Activated CD4-positive, alpha-beta T cell treated with anti-CD3 and anti-CD28 coated beads, Interleukin-2, amount 10 ng/mL, durations not matched to agents 24 days and 14 days (primary cell): ENCODE results near the gene NOTUM. TPM values are rescaled to one million over a fixed set of nuclear protein-coding genes. Genes with fewer than 3 reads are reported as not detected.
A peak's percentile ranks its signal among the peaks of the same experiment; 100 is the strongest.

Experiments used
- DNase-seq: peaks from one replicate; pipeline ENCODE4 v3.0.0; 2022
- H3K27ac Mint-ChIP-seq: one replicate; pipeline ENCODE4 v1.8.0; 2022; ENCODE audit warnings: mild to moderate bottlenecking, mixed read lengths
- H3K27me3 Mint-ChIP-seq: one replicate; pipeline ENCODE4 v1.8.0; 2022; ENCODE audit warnings: mixed read lengths
- H3K36me3 Mint-ChIP-seq: one replicate; pipeline ENCODE4 v1.8.0; 2022; ENCODE audit warnings: low read depth, mild to moderate bottlenecking, mixed read lengths
- H3K4me1 Mint-ChIP-seq: one replicate; pipeline ENCODE4 v1.8.0; 2021; ENCODE audit warnings: mixed read lengths
- H3K4me3 Mint-ChIP-seq: one replicate; pipeline ENCODE4 v1.8.0; 2022; ENCODE audit warnings: mild to moderate bottlenecking, moderate library complexity, mixed read lengths
- H3K9me3 Mint-ChIP-seq: one replicate; pipeline ENCODE4 v1.8.0; 2021; ENCODE audit warnings: mixed read lengths
- intact Hi-C: fragments of 100-400 bp; cut with micrococcal nuclease; formaldehyde crosslinking; loops from one replicate; pipeline ENCODE4 v1.15.1; 2023
- total RNA-seq: library from RNA; stranded (reverse); gene quantifications from 2 replicates; pipeline ENCODE4 v1.2.3, GENCODE V29; 2022

The NOTUM gene
- total RNA-seq, 1 donor from 2014 or later: 1.7 TPM

GRCh38 chr17:81977211-81977808 lies 16.3 kb upstream of the NOTUM start, which contains the start of gene ASPSCR1:
TSS of gene ASPSCR1 (plus strand) at chr17:81977629. CDS start at chr17:81977647, 18 bp downstream.
- intact Hi-C loops: loop anchor here (1.0 to 5.0 kb wide), 4 partner anchors 9 to 115 kb away; partner anchors contain the start of genes DCXR, LRRC45 and P4HB

GRCh38 chr17:81976332-81977210 lies 15.6 kb upstream of the NOTUM start:
- peaks cover 33% of the 10 kb centered on the region for H3K4me1 Mint-ChIP-seq
- peak overlapping the region; percentile 98 for H3K27ac Mint-ChIP-seq
- intact Hi-C loops: loop anchor here (1.0 to 5.0 kb wide), 4 partner anchors 8 to 114 kb away; partner anchors contain the start of genes DCXR, LRRC45 and P4HB
- H3K9me3 Mint-ChIP-seq: peaks cover 3% of the 10 kb centered on the region
- peaks cover 7% of the 10 kb centered on the region for H3K36me3 Mint-ChIP-seq
- peak overlapping the region; percentile 92 for H3K4me3 Mint-ChIP-seq
- peaks cover 2% of the 10 kb centered on the region for H3K27me3 Mint-ChIP-seq
- peak; percentile 75 for DNase-seq

More at GRCh38 chr17:81977211-81977808, 16.3 kb upstream of the NOTUM start, which contains the start of gene ASPSCR1:
- H3K27me3 Mint-ChIP-seq: peaks cover 2% of the 10 kb centered on the region
- H3K4me3 Mint-ChIP-seq: peak within 1 kb of the TSS; percentile 92
- DNase-seq: peak; percentile 97
- peak within 1 kb of the TSS; percentile 98 for H3K27ac Mint-ChIP-seq
- H3K4me1 Mint-ChIP-seq: peaks cover 33% of the 10 kb centered on the region
- peaks cover 7% of the 10 kb centered on the region for H3K36me3 Mint-ChIP-seq
- H3K9me3 Mint-ChIP-seq: peaks cover 3% of the 10 kb centered on the region

GRCh38 chr17:81973432-81973831 lies 12.4 kb upstream of the NOTUM start:
- no peak overlapping the region for H3K27ac Mint-ChIP-seq
- intact Hi-C loops: no loop called here
- peaks cover 3% of the 10 kb centered on the region for H3K9me3 Mint-ChIP-seq
- H3K4me3 Mint-ChIP-seq: no peak overlapping the region
- H3K4me1 Mint-ChIP-seq: peaks cover 19% of the 10 kb centered on the region
- no peak for DNase-seq
- H3K36me3 Mint-ChIP-seq: no peaks in the 10 kb centered on the region
- peaks cover 2% of the 10 kb centered on the region for H3K27me3 Mint-ChIP-seq

GRCh38 chr17:81968850-81969812 lies 8.1 kb upstream of the NOTUM start:
- intact Hi-C loops: loop anchor here (1.0 kb wide), 1 partner anchor 8 kb away; the partner anchor contains the start of gene ASPSCR1
- Mint-ChIP-seq H3K4me3 (no peak overlapping the region), H3K27ac (no peak overlapping the region), H3K36me3 (no peaks in the 10 kb centered on the region), H3K4me1 (peaks cover 10% of the 10 kb centered on the region), H3K9me3 (no peaks in the 10 kb centered on the region), H3K27me3 (peaks cover 10% of the 10 kb centered on the region)
- DNase-seq: no peak

- Mint-ChIP-seq H3K36me3 (no peaks in the 10 kb centered on the region), H3K27me3 (peaks cover 18% of the 10 kb centered on the region), H3K4me3 (peak overlapping the region; percentile 72), H3K27ac (peak overlapping the region; percentile 80), H3K9me3 (no peaks in the 10 kb centered on the region), H3K4me1 (peaks cover 10% of the 10 kb centered on the region)
- no peak for DNase-seq
- intact Hi-C loops: loop anchor here (1.0 kb wide), 1 partner anchor 9 kb away; the partner anchor contains the start of gene ASPSCR1
These were observed 7.4 kb upstream of the NOTUM start for GRCh38 chr17:81968396-81968745.

- Mint-ChIP-seq H3K4me3 (peak overlapping the region; percentile 72), H3K4me1 (peaks cover 10% of the 10 kb centered on the region), H3K27me3 (peaks cover 23% of the 10 kb centered on the region), H3K9me3 (no peaks in the 10 kb centered on the region), H3K36me3 (no peaks in the 10 kb centered on the region), H3K27ac (peak overlapping the region; percentile 80)
- intact Hi-C loops: loop anchor here (1.0 kb wide), 1 partner anchor 10 kb away; the partner anchor contains the start of gene ASPSCR1
- peak; percentile 96 for DNase-seq
These were observed 6.8 kb upstream of the NOTUM start for GRCh38 chr17:81967533-81968395.

- Mint-ChIP-seq H3K27ac (no peak overlapping the region), H3K27me3 (peaks cover 27% of the 10 kb centered on the region), H3K36me3 (no peaks in the 10 kb centered on the region), H3K4me3 (peak overlapping the region; percentile 72), H3K4me1 (peaks cover 10% of the 10 kb centered on the region), H3K9me3 (no peaks in the 10 kb centered on the region)
- DNase-seq: no peak
- intact Hi-C loops: no loop called here
These were observed 6.2 kb upstream of the NOTUM start for GRCh38 chr17:81967244-81967532.

- no peak overlapping the region for H3K27ac Mint-ChIP-seq
- H3K36me3 Mint-ChIP-seq: no peaks in the 10 kb centered on the region
- H3K9me3 Mint-ChIP-seq: no peaks in the 10 kb centered on the region
- DNase-seq: peak; percentile 56
- peak overlapping the region; percentile 45 for H3K4me3 Mint-ChIP-seq
- peaks cover 10% of the 10 kb centered on the region for H3K4me1 Mint-ChIP-seq
- intact Hi-C loops: no loop called here
- peaks cover 29% of the 10 kb centered on the region for H3K27me3 Mint-ChIP-seq
These were observed 5.6 kb upstream of the NOTUM start for GRCh38 chr17:81966343-81967243.

GRCh38 chr17:81964081-81964849 lies 3.3 kb upstream of the NOTUM start:
- H3K4me1 Mint-ChIP-seq: peaks cover 10% of the 10 kb centered on the region
- H3K36me3 Mint-ChIP-seq: no peaks in the 10 kb centered on the region
- no peak overlapping the region for H3K4me3 Mint-ChIP-seq
- intact Hi-C loops: no loop called here
- H3K27me3 Mint-ChIP-seq: peaks cover 29% of the 10 kb centered on the region
- no peak for DNase-seq
- no peaks in the 10 kb centered on the region for H3K9me3 Mint-ChIP-seq
- H3K27ac Mint-ChIP-seq: no peak overlapping the region

- no peaks in the 10 kb centered on the region for H3K36me3 Mint-ChIP-seq
- intact Hi-C loops: no loop called here
- no peaks in the 10 kb centered on the region for H3K9me3 Mint-ChIP-seq
- DNase-seq: no peak
- H3K27ac Mint-ChIP-seq: no peak overlapping the region
- H3K4me1 Mint-ChIP-seq: peaks cover 3% of the 10 kb centered on the region
- H3K4me3 Mint-ChIP-seq: peak overlapping the region; percentile 21
- peaks cover 42% of the 10 kb centered on the region for H3K27me3 Mint-ChIP-seq
These were observed 1.8 kb upstream of the NOTUM start for GRCh38 chr17:81962499-81963441.
